Measurements from ENCODE around the gene GLI3.

- TF ChIP-seq POLR2A (IDR thresholded peaks at IDR 0.05; ENCODE audit: low read depth, low read length): no peak
- TF ChIP-seq POLR2AphosphoS5 (IDR thresholded peaks at IDR 0.05; ENCODE audit: low read depth, low read length): no peak
These were observed 79.9 kb downstream of the GLI3 start for GRCh38 chr7:42156967-42157721.

All from GM12892 (cell line).